GM21619 (cell line): ENCODE data around the gene OR5D13.

Source experiments
- ATAC-seq: cut with Tn5 transposase; IDR thresholded peaks from one replicate; pipeline ENCODE4 v1.9.1; 2021; ENCODE audit not compliant: unreplicated experiment

Gene OR5D13, protein sequence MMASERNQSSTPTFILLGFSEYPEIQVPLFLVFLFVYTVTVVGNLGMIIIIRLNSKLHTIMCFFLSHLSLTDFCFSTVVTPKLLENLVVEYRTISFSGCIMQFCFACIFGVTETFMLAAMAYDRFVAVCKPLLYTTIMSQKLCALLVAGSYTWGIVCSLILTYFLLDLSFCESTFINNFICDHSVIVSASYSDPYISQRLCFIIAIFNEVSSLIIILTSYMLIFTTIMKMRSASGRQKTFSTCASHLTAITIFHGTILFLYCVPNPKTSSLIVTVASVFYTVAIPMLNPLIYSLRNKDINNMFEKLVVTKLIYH

DNA sequence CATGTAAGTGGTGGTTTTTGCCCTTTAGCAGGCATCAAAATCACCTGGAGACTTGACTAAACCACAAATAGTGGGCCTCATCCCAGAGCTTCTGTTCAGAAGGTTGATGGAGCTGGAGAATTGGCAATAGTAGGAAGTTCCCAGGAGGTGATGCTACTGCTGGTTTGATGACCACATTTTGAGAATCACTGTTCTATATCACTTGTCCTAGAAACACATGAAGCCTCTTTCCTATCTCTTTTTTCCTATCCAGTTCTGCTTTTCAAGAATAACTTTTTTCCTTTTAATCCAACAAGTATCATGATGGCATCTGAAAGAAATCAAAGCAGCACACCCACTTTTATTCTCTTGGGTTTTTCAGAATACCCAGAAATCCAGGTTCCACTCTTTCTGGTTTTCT, at the start of gene OR5D13:
Gene OR5D13 (plus strand): TSS at position 301 of the 400 bp plus-strand sequence. CDS start 0 bp downstream, at position 301.
- ATAC-seq: no peak

DNA sequence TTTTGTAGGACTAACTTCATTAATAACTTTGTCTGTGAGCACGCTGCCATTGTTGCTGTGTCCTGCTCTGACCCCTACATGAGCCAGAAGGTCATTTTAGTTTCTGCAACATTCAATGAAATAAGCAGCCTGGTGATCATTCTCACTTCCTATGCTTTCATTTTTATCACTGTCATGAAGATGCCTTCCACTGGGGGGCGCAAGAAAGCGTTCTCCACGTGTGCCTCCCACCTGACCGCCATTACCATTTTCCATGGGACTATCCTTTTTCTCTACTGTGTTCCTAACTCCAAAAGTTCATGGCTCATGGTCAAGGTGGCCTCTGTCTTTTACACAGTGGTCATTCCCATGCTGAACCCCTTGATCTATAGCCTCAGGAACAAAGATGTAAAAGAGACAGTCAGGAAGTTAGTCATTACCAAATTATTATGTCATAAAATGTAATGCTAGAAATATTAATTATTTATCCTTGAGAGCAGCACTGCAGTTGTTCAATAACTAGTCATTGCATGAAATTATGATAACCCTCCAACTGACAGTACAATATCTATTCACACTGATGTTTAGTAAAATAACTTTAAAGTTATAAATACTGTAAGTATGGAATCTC, 46.4 kb upstream of the OR5D13 start:
- no peak for ATAC-seq

DNA sequence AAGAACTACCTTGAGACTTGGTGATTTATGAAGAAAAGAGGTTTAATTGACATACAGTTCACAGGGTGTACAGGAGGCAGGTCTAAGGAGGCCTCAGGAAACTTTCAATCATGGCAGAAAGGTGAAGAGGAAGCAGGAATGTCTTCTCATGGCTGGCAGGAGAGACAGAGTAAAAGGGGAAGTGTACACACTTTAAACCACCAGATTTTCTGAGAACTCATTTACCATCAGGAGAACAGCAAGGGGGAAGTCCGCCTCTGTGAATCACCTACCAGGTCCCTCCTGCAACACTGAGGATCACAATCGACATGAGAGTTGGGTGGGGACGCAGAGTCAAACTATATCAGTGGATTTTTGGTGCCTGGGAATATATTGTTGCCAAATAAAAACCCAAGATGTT, 40.3 kb upstream of the OR5D13 start:
- ATAC-seq: no peak

DNA sequence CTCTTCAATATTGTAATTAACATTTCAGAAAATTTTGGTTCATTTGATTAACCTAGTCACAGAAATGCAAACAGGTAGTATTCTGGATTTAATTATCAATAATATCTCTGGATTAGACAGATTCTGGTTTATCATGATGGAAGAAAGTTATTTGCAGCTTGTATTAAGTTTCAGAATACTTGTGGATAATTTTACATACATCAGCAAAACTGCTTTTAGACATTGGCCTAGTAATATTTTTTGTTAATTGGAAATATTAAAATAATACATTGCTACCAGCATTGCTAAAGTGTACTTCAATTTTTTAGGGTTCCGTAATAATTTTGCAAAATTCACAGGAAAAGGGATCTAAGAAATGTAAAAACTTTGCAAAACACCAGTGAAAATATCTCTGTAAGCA, 18.4 kb downstream of the OR5D13 start:
- no peak for ATAC-seq

DNA sequence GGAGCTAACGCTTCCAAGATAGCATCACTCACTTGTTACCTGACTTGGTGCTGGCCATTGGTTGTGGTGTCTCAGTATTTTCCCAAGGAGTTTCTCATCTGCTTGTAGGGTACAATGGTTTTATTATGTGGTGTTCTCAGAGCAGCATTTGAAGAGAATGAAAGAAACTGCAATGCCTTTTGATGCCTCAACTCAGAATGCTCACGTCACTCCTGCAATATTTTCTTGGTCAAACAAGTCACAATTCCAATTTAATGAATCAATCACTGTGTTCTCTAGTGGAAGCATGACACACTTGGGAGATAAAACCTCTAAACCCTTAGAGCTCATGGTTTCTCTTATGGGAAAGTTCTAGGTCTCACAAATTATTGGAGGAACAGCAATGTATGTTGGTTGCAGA, 20.1 kb downstream of the OR5D13 start:
- no peak for ATAC-seq

DNA sequence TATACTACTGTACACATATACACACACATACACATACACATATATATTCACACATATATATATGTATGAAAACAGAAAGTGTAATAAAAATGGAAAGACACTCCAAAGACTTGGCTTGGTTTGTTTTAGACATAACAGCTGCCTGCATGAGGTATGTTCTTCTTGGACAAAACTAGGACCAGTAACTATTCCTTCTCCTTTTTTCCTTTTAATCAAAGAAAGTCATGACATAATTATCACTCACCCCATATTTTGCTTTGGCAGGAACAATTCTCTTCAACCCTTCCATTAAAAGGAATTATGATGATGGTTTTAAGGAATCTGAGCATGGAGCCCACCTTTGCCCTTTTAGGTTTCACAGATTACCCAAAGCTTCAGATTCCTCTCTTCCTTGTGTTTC, 22.0 kb downstream of the OR5D13 start, which contains the start of gene OR5D14:
Gene OR5D14 (plus strand): TSS at position 301 of the 400 bp plus-strand sequence. CDS start 0 bp downstream, at position 301.
- ATAC-seq: no peak

DNA sequence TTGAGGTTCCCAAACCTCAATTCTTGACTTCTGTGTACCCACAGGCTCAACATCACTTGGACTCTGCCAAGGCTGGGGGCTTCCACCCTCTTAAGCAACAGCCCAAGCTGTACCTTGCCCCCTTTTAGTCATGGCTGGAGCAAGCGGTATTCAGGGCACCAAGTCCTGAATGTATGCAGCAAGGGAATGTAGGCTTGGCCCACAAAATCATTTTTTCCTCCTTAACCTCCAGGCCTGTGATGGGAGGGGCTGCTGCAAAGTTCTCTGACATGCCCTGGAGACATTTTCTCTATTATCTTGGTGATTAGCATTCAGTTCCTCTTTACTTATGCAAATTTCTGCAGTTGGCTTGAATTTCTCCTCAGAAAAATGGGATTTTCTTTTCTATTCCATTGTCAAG, 33.0 kb downstream of the OR5D13 start:
- no peak for ATAC-seq

DNA sequence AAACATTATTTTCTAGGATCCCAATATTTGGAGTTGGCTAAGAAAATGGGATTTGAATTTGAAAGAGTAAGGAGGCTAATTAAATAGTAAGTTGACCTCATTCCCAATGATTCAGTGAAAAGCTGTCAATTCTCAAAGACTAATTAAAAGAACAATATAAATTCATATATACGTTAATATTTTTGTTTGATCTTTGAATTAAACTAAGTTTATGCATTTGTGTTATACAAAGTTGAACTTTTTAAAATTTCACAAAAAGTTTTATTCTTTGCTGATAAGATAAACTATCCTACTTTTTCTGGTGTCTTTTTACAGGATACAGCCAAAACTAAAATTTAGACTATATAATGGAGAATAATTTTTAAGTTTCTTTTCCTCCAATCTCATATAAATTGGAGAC, 37.8 kb downstream of the OR5D13 start, which contains the start of gene OR5L1:
Gene OR5L1 (plus strand): TSS at position 301 of the 400 bp plus-strand sequence. CDS start 100 bp downstream, outside the sequence.
- ATAC-seq: no peak

DNA sequence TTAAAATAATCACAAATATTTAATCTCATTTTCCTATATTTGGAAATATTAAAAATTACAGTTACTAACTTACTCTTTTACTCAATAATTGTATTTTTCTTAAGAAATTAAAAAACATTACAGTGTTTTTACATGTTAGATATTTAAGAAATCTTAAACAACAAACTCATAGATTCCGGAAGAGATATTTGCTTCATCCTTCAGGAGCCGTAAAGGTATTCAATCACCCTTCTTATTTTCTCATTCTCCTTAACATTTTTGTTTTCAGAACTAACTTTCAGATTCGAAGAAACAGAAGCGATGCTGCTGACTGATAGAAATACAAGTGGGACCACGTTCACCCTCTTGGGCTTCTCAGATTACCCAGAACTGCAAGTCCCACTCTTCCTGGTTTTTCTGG, 46.1 kb downstream of the OR5D13 start, which contains the start of gene OR5D18:
Gene OR5D18 (plus strand): TSS at position 301 of the 400 bp plus-strand sequence. CDS start 0 bp downstream, at position 301.
- no peak for ATAC-seq
